ENCODE data around the gene MYL2.

MYL2 gene

DNA sequence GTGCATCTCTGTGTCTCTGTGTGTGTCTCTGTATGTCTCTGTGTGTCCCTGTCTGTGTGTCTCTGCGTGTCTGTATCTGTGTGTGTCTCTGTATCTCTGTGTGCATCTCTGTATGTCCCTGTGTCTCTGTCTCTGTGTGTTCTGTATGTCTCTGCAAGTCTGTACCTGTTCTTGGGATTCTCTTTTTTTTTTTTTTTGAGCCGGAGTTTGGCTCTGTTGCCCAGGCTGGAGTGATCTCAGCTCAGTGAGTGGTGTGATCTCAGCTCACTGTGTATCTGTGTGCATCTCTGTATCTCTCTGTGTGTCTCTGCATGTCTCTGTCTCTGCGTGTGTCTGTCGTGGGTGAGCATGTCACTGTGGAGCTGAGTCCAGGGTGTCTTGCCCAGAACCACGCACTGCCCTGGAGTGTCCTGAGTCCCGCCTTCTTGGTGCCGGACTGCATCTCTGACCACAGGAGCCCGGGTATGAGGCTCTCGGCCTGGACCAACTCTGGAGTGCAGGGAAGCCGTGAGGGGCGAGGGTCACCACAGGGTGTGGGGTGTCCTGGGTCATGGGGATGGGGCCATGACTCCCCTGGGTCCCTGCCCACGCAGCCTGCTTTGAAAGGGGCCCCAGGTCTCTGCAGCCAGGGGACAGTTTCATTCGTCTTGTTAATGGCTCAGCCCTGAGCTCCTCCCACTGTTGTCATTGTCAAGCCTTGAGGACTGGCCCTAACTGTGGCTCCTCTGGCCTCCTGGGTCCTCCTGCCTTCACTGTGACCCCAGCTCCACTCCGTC is 11.8 kb downstream of the MYL2 start:
- H3K4me3 ChIP-seq (ENCODE audit: control insufficient read depth in 1 of 7, extremely low read depth in 1 of 7, insufficient read depth in 4 of 7, low read depth in 2 of 7, low read length in 6 of 7): no peak overlapping the region
- ChIA-PET POLR2A (interaction anchor here (0.6 kb wide), 1 partner anchor 71 kb away, joined by 4 read pairs; no protein-coding TSS in a partner anchor), CTCF (no interaction called here)
- H3K9me3 ChIP-seq (ENCODE audit: control extremely low read depth in 1 of 5, control insufficient read depth in 4 of 5, insufficient read depth in 2 of 5, low read depth in 1 of 5, low read length in 4 of 5): no peaks in the 10 kb centered on the region
- H3K27me3 ChIP-seq (replicated peaks in 2 of 5; ENCODE audit: control insufficient read depth in 4 of 5, insufficient read depth in 5 of 5, low read length in 4 of 5): no peaks in the 10 kb centered on the region
- 94% methylated on average over 12 of the region's 14 CpGs for WGBS (ENCODE audit: insufficient coverage)
- H3K27ac ChIP-seq (ENCODE audit: insufficient read depth in 1 of 2, low read depth in 1 of 2, low read length in 2 of 2, poor library complexity in 1 of 2, severe bottlenecking in 2 of 2): no peak overlapping the region
- DNase-seq: no peak
- no peaks in the 10 kb centered on the region for H3K36me3 ChIP-seq (ENCODE audit: control insufficient read depth in 4 of 4, insufficient read depth in 4 of 4, low read length in 3 of 4)
- peaks cover 0 to 3% (median under 1%) of the 10 kb centered on the region in 4 experiments for H3K4me1 ChIP-seq (ENCODE audit: control extremely low read depth in 1 of 4, control insufficient read depth in 4 of 4, insufficient read depth in 4 of 4, low read length in 3 of 4)

DNA sequence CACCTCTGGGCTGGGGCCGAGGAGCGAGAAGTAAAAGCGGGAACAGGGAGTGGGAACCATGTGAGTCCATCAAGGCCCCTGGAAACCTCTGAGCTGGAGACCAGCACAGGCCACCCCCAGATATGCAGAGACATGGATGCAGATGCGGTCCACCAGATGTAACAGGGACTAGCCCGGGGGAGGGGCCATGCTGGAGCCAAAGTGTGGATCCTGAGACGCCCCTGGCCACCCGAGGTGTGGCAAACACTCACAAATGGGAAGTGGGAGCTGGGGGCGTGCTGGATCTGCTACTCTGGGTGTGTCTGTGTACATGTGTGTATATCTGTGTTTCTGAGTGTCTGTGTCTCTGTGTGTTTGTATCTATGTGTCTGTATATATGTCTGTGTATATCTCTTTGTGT is 12.8 kb downstream of the MYL2 start:
- WGBS (ENCODE audit: insufficient coverage): 89% methylated on average over 8 of the region's 8 CpGs
- no peaks in the 10 kb centered on the region for H3K9me3 ChIP-seq (ENCODE audit: control extremely low read depth in 1 of 5, control insufficient read depth in 4 of 5, insufficient read depth in 2 of 5, low read depth in 1 of 5, low read length in 4 of 5)
- H3K4me1 ChIP-seq (ENCODE audit: control extremely low read depth in 1 of 4, control insufficient read depth in 4 of 4, insufficient read depth in 4 of 4, low read length in 3 of 4): peaks cover 0 to 3% (median under 1%) of the 10 kb centered on the region in 4 experiments
- no peak overlapping the region for H3K4me3 ChIP-seq (ENCODE audit: control insufficient read depth in 1 of 7, extremely low read depth in 1 of 7, insufficient read depth in 4 of 7, low read depth in 2 of 7, low read length in 6 of 7)
- no peaks in the 10 kb centered on the region for H3K27me3 ChIP-seq (replicated peaks in 2 of 5; ENCODE audit: control insufficient read depth in 4 of 5, insufficient read depth in 5 of 5, low read length in 4 of 5)
- H3K27ac ChIP-seq (ENCODE audit: insufficient read depth in 1 of 2, low read depth in 1 of 2, low read length in 2 of 2, poor library complexity in 1 of 2, severe bottlenecking in 2 of 2): no peak overlapping the region
- POLR2A ChIA-PET: no interaction called here
- H3K36me3 ChIP-seq (ENCODE audit: control insufficient read depth in 4 of 4, insufficient read depth in 4 of 4, low read length in 3 of 4): no peaks in the 10 kb centered on the region
- no peak for DNase-seq
- CTCF ChIA-PET: no interaction called here

DNA sequence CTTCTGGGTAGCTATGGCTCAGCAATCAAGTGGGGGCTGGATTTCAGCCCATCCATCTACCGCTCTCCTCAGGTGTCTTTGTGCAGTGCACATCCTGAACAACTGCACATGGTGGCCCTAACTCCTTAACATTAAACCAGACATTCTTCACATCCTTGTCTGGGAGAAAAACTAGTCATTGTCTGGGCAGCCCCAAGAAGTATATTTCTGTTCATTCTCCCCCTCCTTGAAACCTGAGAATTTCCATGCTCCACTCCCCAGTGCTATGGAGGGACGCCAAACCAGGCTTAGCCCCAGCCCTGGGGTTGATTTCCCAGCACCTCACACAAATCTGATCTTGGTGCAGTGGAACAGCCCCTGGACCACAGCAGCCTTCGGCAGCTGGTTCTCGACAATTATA is 13.4 kb downstream of the MYL2 start:
- no peak for DNase-seq
- 91% methylated on average over 4 of the region's 4 CpGs for WGBS (ENCODE audit: insufficient coverage)
- ChIA-PET POLR2A (no interaction called here), CTCF (no interaction called here)
- no peak overlapping the region for H3K27ac ChIP-seq (ENCODE audit: insufficient read depth in 1 of 2, low read depth in 1 of 2, low read length in 2 of 2, poor library complexity in 1 of 2, severe bottlenecking in 2 of 2)
- no peaks in the 10 kb centered on the region for H3K27me3 ChIP-seq (replicated peaks in 2 of 5; ENCODE audit: control insufficient read depth in 4 of 5, insufficient read depth in 5 of 5, low read length in 4 of 5)
- H3K36me3 ChIP-seq (ENCODE audit: control insufficient read depth in 4 of 4, insufficient read depth in 4 of 4, low read length in 3 of 4): no peaks in the 10 kb centered on the region
- peaks cover 0 to 3% (median under 1%) of the 10 kb centered on the region in 4 experiments for H3K4me1 ChIP-seq (ENCODE audit: control extremely low read depth in 1 of 4, control insufficient read depth in 4 of 4, insufficient read depth in 4 of 4, low read length in 3 of 4)
- no peaks in the 10 kb centered on the region for H3K9me3 ChIP-seq (ENCODE audit: control extremely low read depth in 1 of 5, control insufficient read depth in 4 of 5, insufficient read depth in 2 of 5, low read depth in 1 of 5, low read length in 4 of 5)
- no peak overlapping the region for H3K4me3 ChIP-seq (ENCODE audit: control insufficient read depth in 1 of 7, extremely low read depth in 1 of 7, insufficient read depth in 4 of 7, low read depth in 2 of 7, low read length in 6 of 7)

DNA sequence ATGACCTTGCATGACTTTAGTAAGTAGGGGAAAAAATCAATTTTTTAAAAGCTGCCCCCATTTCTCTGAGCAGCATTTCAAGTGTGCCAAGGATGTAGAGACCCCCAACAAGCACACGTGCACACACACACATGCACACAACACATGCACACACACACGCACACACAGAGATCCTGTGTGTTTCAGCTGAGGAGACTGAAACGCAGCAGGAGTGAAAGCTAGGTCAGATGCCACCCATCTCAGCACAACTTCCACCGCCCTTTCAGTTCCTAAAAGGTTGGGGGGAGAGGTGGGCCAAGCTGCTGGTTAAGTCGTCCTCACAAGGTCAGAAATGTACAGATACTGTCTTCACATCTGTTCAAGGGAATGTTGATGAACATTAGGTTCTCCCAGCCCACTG is 13.9 kb downstream of the MYL2 start:
- no peaks in the 10 kb centered on the region for H3K27me3 ChIP-seq (replicated peaks in 2 of 5; ENCODE audit: control insufficient read depth in 4 of 5, insufficient read depth in 5 of 5, low read length in 4 of 5)
- no peak overlapping the region for H3K27ac ChIP-seq (ENCODE audit: insufficient read depth in 1 of 2, low read depth in 1 of 2, low read length in 2 of 2, poor library complexity in 1 of 2, severe bottlenecking in 2 of 2)
- ChIA-PET POLR2A (no interaction called here), CTCF (no interaction called here)
- no peak for DNase-seq
- H3K4me1 ChIP-seq (ENCODE audit: control extremely low read depth in 1 of 4, control insufficient read depth in 4 of 4, insufficient read depth in 4 of 4, low read length in 3 of 4): peaks cover 0 to 3% (median under 1%) of the 10 kb centered on the region in 4 experiments
- WGBS (ENCODE audit: insufficient coverage): 95% methylated on average over 4 of the region's 5 CpGs
- no peak overlapping the region for H3K4me3 ChIP-seq (ENCODE audit: control insufficient read depth in 1 of 7, extremely low read depth in 1 of 7, insufficient read depth in 4 of 7, low read depth in 2 of 7, low read length in 6 of 7)
- no peaks in the 10 kb centered on the region for H3K9me3 ChIP-seq (ENCODE audit: control extremely low read depth in 1 of 5, control insufficient read depth in 4 of 5, insufficient read depth in 2 of 5, low read depth in 1 of 5, low read length in 4 of 5)
- no peaks in the 10 kb centered on the region for H3K36me3 ChIP-seq (ENCODE audit: control insufficient read depth in 4 of 4, insufficient read depth in 4 of 4, low read length in 3 of 4)

DNA sequence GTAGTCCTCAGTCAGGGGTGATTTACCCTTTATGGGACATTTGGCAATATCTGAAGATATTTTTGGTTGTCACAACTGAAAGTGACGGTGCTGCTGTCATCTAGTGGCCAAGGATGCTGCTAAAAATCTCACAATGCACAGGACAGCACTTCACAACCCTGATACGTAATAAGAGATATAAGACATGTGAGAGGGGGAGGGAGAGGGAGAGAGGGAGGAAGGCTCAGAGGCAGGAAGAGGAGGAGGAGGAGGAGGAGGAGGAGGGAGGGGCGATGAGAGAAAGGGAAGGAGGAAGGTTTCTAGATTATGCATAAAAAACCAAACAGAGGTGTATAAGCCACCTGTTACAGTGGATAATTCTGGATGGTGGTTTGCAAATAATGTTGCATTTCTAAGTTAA is 14.3 kb downstream of the MYL2 start:
- peak in 1 of 3 donors; percentile 14 for DNase-seq
- no peaks in the 10 kb centered on the region for H3K36me3 ChIP-seq (ENCODE audit: control insufficient read depth in 4 of 4, insufficient read depth in 4 of 4, low read length in 3 of 4)
- H3K4me1 ChIP-seq (ENCODE audit: control extremely low read depth in 1 of 4, control insufficient read depth in 4 of 4, insufficient read depth in 4 of 4, low read length in 3 of 4): peaks cover 0 to 3% (median under 1%) of the 10 kb centered on the region in 4 experiments
- H3K27ac ChIP-seq (ENCODE audit: insufficient read depth in 1 of 2, low read depth in 1 of 2, low read length in 2 of 2, poor library complexity in 1 of 2, severe bottlenecking in 2 of 2): no peak overlapping the region
- WGBS (ENCODE audit: insufficient coverage): 40% methylated on average over 1 of the region's 3 CpGs
- no peaks in the 10 kb centered on the region for H3K27me3 ChIP-seq (replicated peaks in 2 of 5; ENCODE audit: control insufficient read depth in 4 of 5, insufficient read depth in 5 of 5, low read length in 4 of 5)
- POLR2A ChIA-PET: no interaction called here
- no peaks in the 10 kb centered on the region for H3K9me3 ChIP-seq (ENCODE audit: control extremely low read depth in 1 of 5, control insufficient read depth in 4 of 5, insufficient read depth in 2 of 5, low read depth in 1 of 5, low read length in 4 of 5)
- CTCF ChIA-PET: no interaction called here
- no peak overlapping the region for H3K4me3 ChIP-seq (ENCODE audit: control insufficient read depth in 1 of 7, extremely low read depth in 1 of 7, insufficient read depth in 4 of 7, low read depth in 2 of 7, low read length in 6 of 7)

DNA sequence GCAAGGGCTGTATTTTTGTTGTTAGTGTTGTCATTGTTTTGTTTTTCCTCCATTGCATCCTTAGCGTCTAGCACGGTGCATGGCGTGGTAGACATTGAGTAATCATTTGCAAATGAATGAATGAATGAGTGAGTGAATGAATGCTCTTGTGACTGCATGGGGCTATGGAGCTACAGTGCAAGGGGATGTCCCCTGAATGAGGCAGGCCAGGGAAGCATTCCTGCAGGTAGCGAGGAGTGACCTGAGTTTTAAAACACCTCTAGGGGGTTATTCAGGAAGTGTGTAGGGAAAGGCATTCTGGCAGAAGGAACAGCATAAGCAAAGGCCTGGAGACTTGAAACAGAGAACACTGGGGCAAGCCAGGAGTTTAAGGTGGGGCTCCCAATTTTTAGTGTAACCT is 16.9 kb downstream of the MYL2 start:
- no peak for DNase-seq
- Histone ChIP-seq H3K36me3 (ENCODE audit: control insufficient read depth in 4 of 4, insufficient read depth in 4 of 4, low read length in 3 of 4) (no peaks in the 10 kb centered on the region), H3K27me3 (replicated peaks in 2 of 5; ENCODE audit: control insufficient read depth in 4 of 5, insufficient read depth in 5 of 5, low read length in 4 of 5) (no peaks in the 10 kb centered on the region), H3K4me3 (ENCODE audit: control insufficient read depth in 1 of 7, extremely low read depth in 1 of 7, insufficient read depth in 4 of 7, low read depth in 2 of 7, low read length in 6 of 7) (no peak overlapping the region), H3K27ac (ENCODE audit: insufficient read depth in 1 of 2, low read depth in 1 of 2, low read length in 2 of 2, poor library complexity in 1 of 2, severe bottlenecking in 2 of 2) (no peak overlapping the region), H3K9me3 (ENCODE audit: control extremely low read depth in 1 of 5, control insufficient read depth in 4 of 5, insufficient read depth in 2 of 5, low read depth in 1 of 5, low read length in 4 of 5) (no peaks in the 10 kb centered on the region), H3K4me1 (ENCODE audit: control extremely low read depth in 1 of 4, control insufficient read depth in 4 of 4, insufficient read depth in 4 of 4, low read length in 3 of 4) (peaks cover 0 to 3% (median under 1%) of the 10 kb centered on the region in 4 experiments)
- 97% methylated on average over 4 of the region's 4 CpGs for WGBS (ENCODE audit: insufficient coverage)
- ChIA-PET CTCF (interaction anchor here (1.6 kb wide), 1 partner anchor 10 kb away, joined by 4 read pairs; no protein-coding TSS in a partner anchor), POLR2A (no interaction called here)

DNA sequence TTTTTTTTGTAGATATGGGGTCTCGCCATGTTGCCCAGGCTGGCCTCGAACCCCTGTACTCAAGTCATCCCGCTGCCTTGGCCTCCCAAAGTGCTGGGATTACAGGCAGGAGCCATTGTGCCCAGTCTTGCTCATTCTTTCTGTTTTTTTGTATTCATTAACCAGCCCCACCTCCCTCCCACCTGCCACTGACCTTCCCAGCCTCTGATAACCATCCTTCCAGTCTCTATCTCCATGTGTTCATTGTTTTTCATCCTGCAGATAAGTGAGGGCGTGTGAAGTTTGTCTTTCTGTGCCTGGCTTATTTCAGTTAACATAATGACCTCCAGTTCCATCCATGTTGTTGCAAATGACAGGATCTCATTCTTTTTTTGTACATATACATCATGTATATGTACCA is 19.0 kb downstream of the MYL2 start:
- whole genome bisulfite sequencing (ENCODE audit: insufficient coverage): 95% methylated on average over 3 of the region's 4 CpGs

More for the DNA sequence above, 19.0 kb downstream of the MYL2 start:
- CTCF ChIA-PET: interaction anchor here (0.6 kb wide), 1 partner anchor 366 kb away, joined by 4 read pairs; no protein-coding TSS in a partner anchor
- no peaks in the 10 kb centered on the region for H3K36me3 ChIP-seq (ENCODE audit: control insufficient read depth in 4 of 4, insufficient read depth in 4 of 4, low read length in 3 of 4)
- no peak for DNase-seq
- no peaks in the 10 kb centered on the region for H3K27me3 ChIP-seq (replicated peaks in 2 of 5; ENCODE audit: control insufficient read depth in 4 of 5, insufficient read depth in 5 of 5, low read length in 4 of 5)
- POLR2A ChIA-PET: no interaction called here
- peaks cover 0 to 3% (median under 1%) of the 10 kb centered on the region in 4 experiments for H3K4me1 ChIP-seq (ENCODE audit: control extremely low read depth in 1 of 4, control insufficient read depth in 4 of 4, insufficient read depth in 4 of 4, low read length in 3 of 4)
- no peaks in the 10 kb centered on the region for H3K9me3 ChIP-seq (ENCODE audit: control extremely low read depth in 1 of 5, control insufficient read depth in 4 of 5, insufficient read depth in 2 of 5, low read depth in 1 of 5, low read length in 4 of 5)
- no peak overlapping the region for H3K4me3 ChIP-seq (ENCODE audit: control insufficient read depth in 1 of 7, extremely low read depth in 1 of 7, insufficient read depth in 4 of 7, low read depth in 2 of 7, low read length in 6 of 7)
- no peak overlapping the region for H3K27ac ChIP-seq (ENCODE audit: insufficient read depth in 1 of 2, low read depth in 1 of 2, low read length in 2 of 2, poor library complexity in 1 of 2, severe bottlenecking in 2 of 2)

Data from common myeloid progenitor, CD34-positive (primary cell).